ENCODE results near the gene MMP7.

MMP7 gene

GRCh38 chr11:102568851-102569250 lies 38.3 kb upstream of the MMP7 start:
- H3K4me3 ChIP-seq (ENCODE audit: low read depth, low read length) = no peak overlapping the region
- TF ChIP-seq CTCF (IDR thresholded peaks at IDR 0.05; ENCODE audit: low read depth, low read length) = no peak

DNA sequence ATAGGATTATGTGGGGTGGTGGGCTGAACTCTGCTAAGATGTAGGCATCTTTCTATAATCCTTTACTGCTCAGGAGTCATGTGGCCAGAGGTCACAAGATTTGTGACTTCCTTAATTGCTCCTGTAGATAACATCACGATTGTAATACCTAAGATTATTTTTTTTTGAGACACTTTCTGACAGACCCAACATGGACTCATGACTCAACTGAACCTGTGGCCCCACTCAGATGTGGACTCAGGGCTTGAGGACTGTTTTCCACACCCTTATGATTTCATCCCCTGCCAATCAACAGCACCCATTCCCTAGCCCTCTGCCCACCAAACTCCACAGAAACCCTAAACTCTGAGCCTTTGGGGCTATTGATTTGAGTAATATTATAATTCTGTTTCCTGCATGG lies 35.6 kb upstream of the MMP7 start:
- no peak for TF ChIP-seq CTCF (IDR thresholded peaks at IDR 0.05; ENCODE audit: low read depth, low read length)
- no peak overlapping the region for H3K4me3 ChIP-seq (ENCODE audit: low read depth, low read length)

DNA sequence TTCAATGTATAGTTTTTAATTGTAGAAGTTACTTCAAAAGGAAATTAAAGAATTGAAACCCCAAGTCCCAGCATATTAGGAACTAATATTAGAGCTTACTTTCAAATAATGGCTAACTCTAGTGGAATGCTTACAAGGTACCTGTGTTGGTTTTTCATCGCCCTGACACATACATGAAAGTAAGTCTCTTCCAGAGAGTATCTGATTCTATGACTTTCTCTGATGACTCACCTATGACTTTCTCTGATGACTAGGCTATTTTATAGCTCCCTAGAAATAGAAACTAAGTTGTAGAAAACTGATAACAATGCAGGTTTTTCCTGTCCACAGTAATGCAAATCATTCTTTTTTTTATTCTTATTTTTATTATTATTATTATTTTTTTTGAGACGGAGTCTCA lies 33.6 kb upstream of the MMP7 start:
- no peak for TF ChIP-seq CTCF (IDR thresholded peaks at IDR 0.05; ENCODE audit: low read depth, low read length)
- H3K4me3 ChIP-seq (ENCODE audit: low read depth, low read length) = no peak overlapping the region

DNA sequence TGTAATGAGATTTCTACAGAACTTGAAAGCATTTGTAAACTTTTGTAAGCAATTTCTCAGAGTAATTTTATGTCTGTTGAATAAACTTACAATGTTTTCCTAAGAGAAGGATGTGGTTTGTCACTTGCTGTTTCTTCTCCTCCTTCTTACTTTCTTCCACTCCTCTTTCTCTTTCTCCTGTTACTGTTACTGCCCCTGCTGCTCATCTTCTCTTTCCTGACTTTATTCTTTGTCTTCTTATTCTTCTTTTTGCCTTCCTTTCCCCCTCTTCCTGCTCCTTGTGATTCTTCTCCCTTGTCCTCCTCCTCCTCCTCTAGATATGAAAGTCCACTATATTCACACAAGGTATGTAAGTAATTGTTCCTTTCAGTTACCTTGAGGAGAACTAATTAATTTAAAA lies 31.1 kb upstream of the MMP7 start:
- no peak overlapping the region for H3K4me3 ChIP-seq (ENCODE audit: low read depth, low read length)
- no peak for TF ChIP-seq CTCF (IDR thresholded peaks at IDR 0.05; ENCODE audit: low read depth, low read length)

DNA sequence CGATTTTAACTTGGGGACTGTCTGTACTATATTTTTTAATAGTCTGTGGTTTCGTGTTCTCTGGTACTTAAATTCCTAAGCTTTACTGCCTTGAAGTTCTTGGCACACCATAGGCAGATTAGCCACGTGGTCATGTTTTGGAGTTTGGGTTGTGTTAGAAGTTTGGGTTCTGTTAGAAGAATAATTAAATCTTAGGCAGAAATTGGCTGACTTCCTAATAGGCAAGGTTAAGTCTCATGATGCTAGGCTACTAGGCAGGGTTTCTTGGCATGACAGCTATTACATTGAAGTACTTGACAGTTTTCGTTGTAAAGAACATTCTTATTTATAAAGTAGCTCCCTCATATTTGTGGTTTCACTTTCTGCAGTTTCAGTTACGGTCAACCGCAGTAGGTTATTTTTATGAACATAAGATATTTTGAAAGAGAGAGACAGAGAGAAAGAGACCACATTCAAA lies 30.0 kb upstream of the MMP7 start:
- peak overlapping the region; percentile 43 for H3K4me3 ChIP-seq (ENCODE audit: low read depth, low read length)
- no peak for TF ChIP-seq CTCF (IDR thresholded peaks at IDR 0.05; ENCODE audit: low read depth, low read length)

GRCh38 chr11:102559839-102560238 lies 29.3 kb upstream of the MMP7 start:
- TF ChIP-seq CTCF (IDR thresholded peaks at IDR 0.05; ENCODE audit: low read depth, low read length) = no peak
- no peak overlapping the region for H3K4me3 ChIP-seq (ENCODE audit: low read depth, low read length)

GRCh38 chr11:102555091-102555490 lies 24.5 kb upstream of the MMP7 start:
- H3K4me3 ChIP-seq (ENCODE audit: low read depth, low read length) = no peak overlapping the region
- TF ChIP-seq CTCF (IDR thresholded peaks at IDR 0.05; ENCODE audit: low read depth, low read length) = no peak

Data from WI38 (cell line).